ENCODE data around the gene AGBL4. TPM values are rescaled to one million over a fixed set of nuclear protein-coding genes. Genes with fewer than 3 reads are reported as not detected.

Gene AGBL4
- polyA plus RNA-seq, 3 donors from 2014 or later, result not detected

GRCh38 chr1:48728584-48728983, 1295.2 kb downstream of the AGBL4 start:
- peaks cover 0 to 1% (median 0%) of the 10 kb centered on the region in 3 donors for H3K36me3 Mint-ChIP-seq

GRCh38 chr1:48726557-48727215, 1297.1 kb downstream of the AGBL4 start:
- H3K27ac Mint-ChIP-seq, result no peak overlapping the region
- H3K4me3 Mint-ChIP-seq, result no peak overlapping the region
- no peaks in the 10 kb centered on the region for H3K4me1 Mint-ChIP-seq
- peaks cover 0 to 1% (median 0%) of the 10 kb centered on the region in 3 donors for H3K27me3 Mint-ChIP-seq (ENCODE audit: low read depth in 3 of 3)
- no peaks in the 10 kb centered on the region for H3K9me3 Mint-ChIP-seq
- no peak for DNase-seq
- H3K36me3 Mint-ChIP-seq, result no peaks in the 10 kb centered on the region

More at GRCh38 chr1:48728584-48728983, 1295.2 kb downstream of the AGBL4 start:
- no peak for DNase-seq
- Mint-ChIP-seq H3K27me3 (ENCODE audit: low read depth in 3 of 3) (peaks cover 0 to 1% (median 0%) of the 10 kb centered on the region in 3 donors), H3K27ac (no peak overlapping the region), H3K4me1 (no peaks in the 10 kb centered on the region), H3K9me3 (no peaks in the 10 kb centered on the region), H3K4me3 (no peak overlapping the region)

- H3K27me3 Mint-ChIP-seq (ENCODE audit: low read depth in 3 of 3), result peaks cover 0 to 1% (median 0%) of the 10 kb centered on the region in 3 donors
Observed at GRCh38 chr1:48726139-48726538, 1297.6 kb downstream of the AGBL4 start.

GRCh38 chr1:48725341-48726046, 1298.3 kb downstream of the AGBL4 start:
- no peak overlapping the region for H3K27ac Mint-ChIP-seq

More at GRCh38 chr1:48726139-48726538, 1297.6 kb downstream of the AGBL4 start:
- no peak overlapping the region for H3K4me3 Mint-ChIP-seq
- no peaks in the 10 kb centered on the region for H3K36me3 Mint-ChIP-seq
- H3K9me3 Mint-ChIP-seq, result no peaks in the 10 kb centered on the region
- no peaks in the 10 kb centered on the region for H3K4me1 Mint-ChIP-seq
- H3K27ac Mint-ChIP-seq, result no peak overlapping the region
- no peak for DNase-seq

GRCh38 chr1:48720929-48721328, 1302.8 kb downstream of the AGBL4 start:
- DNase-seq, result no peak
- H3K36me3 Mint-ChIP-seq, result no peaks in the 10 kb centered on the region
- H3K9me3 Mint-ChIP-seq, result no peaks in the 10 kb centered on the region
- H3K27me3 Mint-ChIP-seq (ENCODE audit: low read depth in 3 of 3), result peaks cover 0 to 1% (median 0%) of the 10 kb centered on the region in 3 donors
- H3K27ac Mint-ChIP-seq, result no peak overlapping the region
- H3K4me3 Mint-ChIP-seq, result no peak overlapping the region
- no peaks in the 10 kb centered on the region for H3K4me1 Mint-ChIP-seq

More at GRCh38 chr1:48725341-48726046, 1298.3 kb downstream of the AGBL4 start:
- H3K4me1 Mint-ChIP-seq, result no peaks in the 10 kb centered on the region
- no peaks in the 10 kb centered on the region for H3K9me3 Mint-ChIP-seq
- DNase-seq, result no peak
- no peaks in the 10 kb centered on the region for H3K36me3 Mint-ChIP-seq
- H3K27me3 Mint-ChIP-seq (ENCODE audit: low read depth in 3 of 3), result peaks cover 0 to 1% (median 1%) of the 10 kb centered on the region in 3 donors
- H3K4me3 Mint-ChIP-seq, result no peak overlapping the region

GRCh38 chr1:48718705-48719104, 1305.0 kb downstream of the AGBL4 start:
- Mint-ChIP-seq H3K27ac (no peak overlapping the region), H3K4me3 (no peak overlapping the region), H3K9me3 (no peaks in the 10 kb centered on the region), H3K4me1 (no peaks in the 10 kb centered on the region), H3K27me3 (ENCODE audit: low read depth in 3 of 3) (peaks cover 0 to 1% (median 0%) of the 10 kb centered on the region in 3 donors), H3K36me3 (no peaks in the 10 kb centered on the region)
- DNase-seq, result no peak

GRCh38 chr1:48718116-48718630, 1305.6 kb downstream of the AGBL4 start:
- Mint-ChIP-seq H3K4me1 (no peaks in the 10 kb centered on the region), H3K27ac (no peak overlapping the region), H3K36me3 (no peaks in the 10 kb centered on the region), H3K4me3 (no peak overlapping the region), H3K27me3 (ENCODE audit: low read depth in 3 of 3) (peaks cover 0 to 1% (median 0%) of the 10 kb centered on the region in 3 donors), H3K9me3 (no peaks in the 10 kb centered on the region)
- DNase-seq, result no peak

GRCh38 chr1:48717082-48717481, 1306.7 kb downstream of the AGBL4 start:
- Mint-ChIP-seq H3K27me3 (ENCODE audit: low read depth in 3 of 3) (peaks cover 0 to 2% (median 1%) of the 10 kb centered on the region in 3 donors), H3K4me1 (no peaks in the 10 kb centered on the region), H3K27ac (no peak overlapping the region), H3K4me3 (no peak overlapping the region), H3K36me3 (no peaks in the 10 kb centered on the region), H3K9me3 (no peaks in the 10 kb centered on the region)
- no peak for DNase-seq

- no peak for DNase-seq
- no peak overlapping the region for H3K27ac Mint-ChIP-seq
- H3K4me3 Mint-ChIP-seq, result no peak overlapping the region
- H3K27me3 Mint-ChIP-seq (ENCODE audit: low read depth in 3 of 3), result peaks cover 0 to 2% (median 1%) of the 10 kb centered on the region in 3 donors
- no peaks in the 10 kb centered on the region for H3K4me1 Mint-ChIP-seq
- no peaks in the 10 kb centered on the region for H3K36me3 Mint-ChIP-seq
- no peaks in the 10 kb centered on the region for H3K9me3 Mint-ChIP-seq
Observed at GRCh38 chr1:48715921-48716320, 1307.8 kb downstream of the AGBL4 start.

- no peak overlapping the region for H3K4me3 Mint-ChIP-seq
- H3K27me3 Mint-ChIP-seq (ENCODE audit: low read depth in 3 of 3), result peaks cover 0 to 2% (median 2%) of the 10 kb centered on the region in 3 donors
- no peaks in the 10 kb centered on the region for H3K9me3 Mint-ChIP-seq
- no peak for DNase-seq
- no peaks in the 10 kb centered on the region for H3K4me1 Mint-ChIP-seq
- H3K27ac Mint-ChIP-seq, result no peak overlapping the region
- no peaks in the 10 kb centered on the region for H3K36me3 Mint-ChIP-seq
Observed at GRCh38 chr1:48710915-48711314, 1312.8 kb downstream of the AGBL4 start.

- no peak overlapping the region for H3K27ac Mint-ChIP-seq
Observed at GRCh38 chr1:48710318-48710717, 1313.4 kb downstream of the AGBL4 start.

GRCh38 chr1:48704736-48705135, 1319.0 kb downstream of the AGBL4 start:
- no peak for DNase-seq
- H3K9me3 Mint-ChIP-seq, result no peaks in the 10 kb centered on the region
- H3K4me1 Mint-ChIP-seq, result no peaks in the 10 kb centered on the region
- no peak overlapping the region for H3K4me3 Mint-ChIP-seq
- no peaks in the 10 kb centered on the region for H3K36me3 Mint-ChIP-seq
- H3K27me3 Mint-ChIP-seq (ENCODE audit: low read depth in 3 of 3), result peaks cover 1 to 16% (median 9%) of the 10 kb centered on the region in 3 donors
- H3K27ac Mint-ChIP-seq, result no peak overlapping the region

More at GRCh38 chr1:48710318-48710717, 1313.4 kb downstream of the AGBL4 start:
- no peaks in the 10 kb centered on the region for H3K4me1 Mint-ChIP-seq
- H3K27me3 Mint-ChIP-seq (ENCODE audit: low read depth in 3 of 3), result peaks cover 0 to 2% (median 2%) of the 10 kb centered on the region in 3 donors
- no peak for DNase-seq
- H3K9me3 Mint-ChIP-seq, result no peaks in the 10 kb centered on the region
- no peak overlapping the region for H3K4me3 Mint-ChIP-seq
- H3K36me3 Mint-ChIP-seq, result no peaks in the 10 kb centered on the region

- Mint-ChIP-seq H3K27ac (no peak overlapping the region), H3K27me3 (ENCODE audit: low read depth in 3 of 3) (peaks cover 6 to 16% (median 7%) of the 10 kb centered on the region in 3 donors), H3K36me3 (no peaks in the 10 kb centered on the region), H3K9me3 (no peaks in the 10 kb centered on the region), H3K4me3 (no peak overlapping the region), H3K4me1 (no peaks in the 10 kb centered on the region)
- no peak for DNase-seq
Observed at GRCh38 chr1:48701445-48701844, 1322.3 kb downstream of the AGBL4 start.

GRCh38 chr1:48697066-48697707, 1326.6 kb downstream of the AGBL4 start:
- Mint-ChIP-seq H3K36me3 (no peaks in the 10 kb centered on the region), H3K9me3 (no peaks in the 10 kb centered on the region)

More at GRCh38 chr1:48697066-48697707, 1326.6 kb downstream of the AGBL4 start:
- DNase-seq, result peak; percentile 3 to 11 (median 7)
- Mint-ChIP-seq H3K4me1 (no peaks in the 10 kb centered on the region), H3K4me3 (no peak overlapping the region), H3K27ac (no peak overlapping the region), H3K27me3 (ENCODE audit: low read depth in 3 of 3) (peaks cover 3 to 13% (median 6%) of the 10 kb centered on the region in 3 donors)

All from immature natural killer cell (primary cell).